GM12878 (cell line): ENCODE results near the gene BEX1. TPM values are rescaled to one million over a fixed set of nuclear protein-coding genes. Genes with fewer than 3 reads are reported as not detected.

ENCODE experiments used
- ATAC-seq: fragments of 200-7000 bp; cut with Tn5 transposase; 3 replicates; pipeline ENCODE4 v1.9.1; 2020; ENCODE audit warnings: mild to moderate bottlenecking, moderate library complexity
- BruUV-seq: library from RNA; stranded (reverse); fragments of 400-500 nt; replicated peaks from 2 replicates; lab custom pipeline; 2021; lab: Mats Ljungman, UMichigan
- CTCF ChIA-PET: fragments of 300-600 bp; sonication (Branson Sonifier 250); formaldehyde crosslinking; extraction: SDS; loops from one replicate; lab custom pipeline; 2021; ENCODE audit warnings: inconsistent platforms; lab: Yijun Ruan, JAX
- POLR2A ChIA-PET: fragments of 350-600 bp; formaldehyde crosslinking; extraction: SDS; loops from one replicate; lab custom pipeline; 2021; ENCODE audit warnings: inconsistent platforms; lab: Charles Lee
- RAD21 ChIA-PET: fragments of 300-600 bp; sonication (Branson Sonifier 250); formaldehyde crosslinking; loops from one replicate; lab custom pipeline; 2023; ENCODE audit warnings: antibody characterized with exemption; ENCODE audit not compliant: unreplicated experiment; lab: Charles Lee
- SMC1A ChIA-PET: fragments of 300-600 bp; sonication (Branson Sonifier 250); formaldehyde crosslinking; loops from one replicate; lab custom pipeline; 2023; ENCODE audit not compliant: unreplicated experiment, uncharacterized antibody; lab: Charles Lee
- DNase-seq: peaks from one replicate; pipeline ENCODE4 v3.0.0-alpha.2; 2011; ENCODE audit warnings: low read depth, low spot score
- FAIRE-seq: peaks from 3 replicates; lab custom pipeline; 2011; peaks lifted over from hg19 to GRCh38; lab: Jason Lieb, UNC
- H2AFZ ChIP-seq: 2 replicates; pipeline ENCODE4 v1.6.0; 2011; ENCODE audit warnings: low read depth, low read length, control low read depth; ENCODE audit not compliant: control insufficient read depth
- H3K27ac ChIP-seq: 2 replicates; pipeline ENCODE4 v1.5.1; 2011; ENCODE audit warnings: control low read depth; ENCODE audit not compliant: control insufficient read depth, insufficient read depth
- H3K27me3 ChIP-seq, 2 experiments: replicated peaks in 1 of 2; 2 replicates each; pipeline versions ENCODE4 v1.6.0 to v1.6.1; 2011; ENCODE audit warnings: low read length in 1 of 2; ENCODE audit not compliant: control insufficient read depth in 2 of 2, insufficient read depth in 2 of 2
- H3K36me3 ChIP-seq, 2 experiments: 2 replicates each; pipeline ENCODE4 v1.5.1; 2011; ENCODE audit warnings: low read length in 1 of 2; ENCODE audit not compliant: control insufficient read depth in 2 of 2, insufficient read depth in 2 of 2
- H3K4me1 ChIP-seq: 2 replicates; pipeline ENCODE4 v1.6.1; 2011; ENCODE audit warnings: mild to moderate bottlenecking, low read length, moderate library complexity, mixed read lengths; ENCODE audit not compliant: control insufficient read depth, insufficient read depth
- H3K4me2 ChIP-seq: 2 replicates; pipeline ENCODE4 v1.6.0; 2011; ENCODE audit warnings: control low read depth; ENCODE audit not compliant: control insufficient read depth, insufficient read depth
- H3K4me3 ChIP-seq: fragments of 200-600 bp; sonication (generic); 2 replicates; pipeline ENCODE4 v1.5.1; 2016
- H3K79me2 ChIP-seq: 2 replicates; pipeline ENCODE4 v1.6.0; 2011; ENCODE audit warnings: low read length; ENCODE audit not compliant: control insufficient read depth, insufficient read depth
- H3K9ac ChIP-seq: 2 replicates; pipeline ENCODE4 v1.8.0; 2011; ENCODE audit warnings: low read length, control low read depth, mixed read lengths; ENCODE audit not compliant: control insufficient read depth, insufficient read depth
- H3K9me3 ChIP-seq: replicated peaks from 3 replicates; pipeline ENCODE4 v1.5.1; 2011; ENCODE audit warnings: mild to moderate bottlenecking, low read length; ENCODE audit not compliant: control insufficient read depth, insufficient read depth
- H4K20me1 ChIP-seq: 2 replicates; pipeline ENCODE4 v1.6.0; 2011; ENCODE audit not compliant: control insufficient read depth, insufficient read depth
- BRCA1 ChIP-seq: IDR thresholded peaks from 2 replicates; pipeline ENCODE4 v1.6.1; 2011; ENCODE audit warnings: low read depth, low read length, improper control_type of control experiment
- CBX5 ChIP-seq: sonication (generic); IDR thresholded peaks from 2 replicates; pipeline ENCODE4 v1.6.1; 2016; ENCODE audit warnings: low read depth, moderate library complexity, mild to moderate bottlenecking, inconsistent platforms
- EZH2 ChIP-seq: IDR thresholded peaks from 2 replicates; pipeline ENCODE4 v1.6.1; 2012; ENCODE audit warnings: low read depth, mild to moderate bottlenecking, control low read depth, inconsistent platforms, low read length, borderline replicate concordance; ENCODE audit not compliant: control insufficient read depth
- HDAC2 ChIP-seq: fragments of 200-600 bp; sonication (generic); IDR thresholded peaks from 2 replicates; pipeline ENCODE4 v1.6.1; 2017
- HDGF ChIP-seq: fragments of 450-650 bp; IDR thresholded peaks from 2 replicates; pipeline ENCODE4 v1.6.1; 2016; ENCODE audit warnings: antibody characterized with exemption
- IKZF1 ChIP-seq: fragments of 450-650 bp; conservative IDR thresholded peaks from 2 replicates; pipeline ENCODE4 v1.6.1; 2017; ENCODE audit warnings: antibody characterized with exemption, mild to moderate bottlenecking
- MTA2 ChIP-seq: fragments of 450-650 bp; IDR thresholded peaks from 2 replicates; pipeline ENCODE4 v1.6.1; 2016; ENCODE audit warnings: low read depth, mild to moderate bottlenecking, moderate library complexity
- MXI1 ChIP-seq: fragments of 150-350 bp; IDR thresholded peaks from 2 replicates; pipeline ENCODE4 v1.6.1; 2011; ENCODE audit warnings: low read depth, mild to moderate bottlenecking, inconsistent platforms, low read length, improper control_type of control experiment
- MYB ChIP-seq: fragments of 150-350 bp; IDR thresholded peaks from 2 replicates; pipeline ENCODE4 v1.6.1; 2014; ENCODE audit warnings: mild to moderate bottlenecking, low read depth, low read length, borderline replicate concordance
- POLR2A ChIP-seq: IDR thresholded peaks from 2 replicates; pipeline ENCODE4 v1.6.1; 2011; ENCODE audit warnings: low read depth, mild to moderate bottlenecking, low read length
- ZNF24 ChIP-seq: fragments of 450-650 bp; IDR thresholded peaks from 2 replicates; pipeline ENCODE4 v1.6.1; 2017; ENCODE audit warnings: antibody characterized with exemption, mild to moderate bottlenecking
- WGBS: methylation state at CpG from one replicate; pipeline ENCODE4 v1.1.6; 2016; ENCODE audit warnings: low lambda C conversion rate; ENCODE audit not compliant: insufficient replicate concordance, insufficient coverage; ENCODE audit errors: missing lambda C conversion rate; 5-methylcytosine and 5-hydroxymethylcytosine counted together
- in situ Hi-C: fragments of 300-500 bp; cut with MboI; formaldehyde crosslinking; loops from 9 replicates; pipeline ENCODE4 v1.14.3; 2018; ENCODE audit warnings: mixed read lengths
- intact Hi-C: fragments of 100-400 bp; cut with micrococcal nuclease; formaldehyde crosslinking; loops from one replicate; pipeline ENCODE4 v1.14.2; 2022; ENCODE audit not compliant: unreplicated experiment
- polyA plus RNA-seq, 11 experiments: library from polyadenylated mRNA; depleted of rRNA in 4 of 11; unstranded in 6 of 11; stranded (reverse) in 5 of 11; fragments of >200 nt; fragmentation: Nextera tagmentation in 4 of 11; fragmentation: Illumina TruSeq in 1 of 11; extraction: Ambion mirVana in 4 of 11; extraction: Trizol in 1 of 11; gene quantifications; 1 replicate in 1 of 11; 2 replicates in 10 of 11; pipeline versions ENCODE4 v1.2.1 to v1.2.3, GENCODE V29; 2011 to 2016; ENCODE audit warnings: inconsistent platforms in 2 of 11, missing spikeins in 2 of 11, low read depth in 1 of 11
- total RNA-seq, 4 experiments: library from RNA; depleted of rRNA in 3 of 4; stranded (reverse); fragments of >200 nt in 3 of 4; fragmentation: Illumina TruSeq in 1 of 4; extraction: Trizol in 1 of 4; gene quantifications; 2 replicates each; pipeline versions ENCODE4 v1.2.1 to v1.2.3, GENCODE V29; 2013 to 2021
- TF ChIP-seq, protein P1 (sequence below): fragments of 450-650 bp; IDR thresholded peaks from 2 replicates; pipeline ENCODE4 v1.6.1; 2017; ENCODE audit warnings: borderline replicate concordance
- TF ChIP-seq, protein P2 (sequence below): fragments of 150-350 bp; IDR thresholded peaks from 2 replicates; pipeline ENCODE4 v1.6.1; 2014; ENCODE audit warnings: mild to moderate bottlenecking, low read depth, low read length
- TF ChIP-seq, protein P3 (sequence below): fragments of 150-350 bp; IDR thresholded peaks from 2 replicates; pipeline ENCODE4 v1.6.1; 2016; ENCODE audit warnings: low read depth, low read length

Gene BEX1
- total and polyA plus RNA-seq, 10 of the 15 experiments (the other 5 are each of a cell fraction or from before 2014, with no cell fraction given), result 0.19 to 3.8 TPM; not detected in 8

DNA sequence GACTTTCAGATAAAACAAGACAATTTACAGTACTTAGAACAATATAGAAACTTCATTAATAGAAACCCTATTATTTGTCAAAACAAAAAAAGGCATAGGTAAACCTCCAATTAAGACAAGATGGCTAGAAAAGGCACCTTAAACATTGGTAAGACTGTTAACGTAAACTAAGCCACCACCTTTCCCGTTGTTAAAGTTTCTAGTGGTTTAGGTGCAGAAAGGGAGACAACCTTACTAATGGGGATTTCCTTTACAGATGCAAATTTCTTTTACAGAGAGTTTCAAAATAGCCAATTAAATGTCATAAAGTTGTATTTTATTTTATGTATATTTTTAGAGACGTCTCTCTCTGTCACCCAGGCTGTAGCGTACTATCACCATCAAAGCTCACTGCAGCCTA, 36.5 kb upstream of the BEX1 start:
- H3K27ac ChIP-seq, result no peak overlapping the region
- peak; percentile 63 for ATAC-seq
- H2AFZ ChIP-seq, result no peak overlapping the region
- intact Hi-C loops (no loop called here), in situ Hi-C loops (no loop called here)
- RAD21 ChIA-PET, result no interaction called here
- no peak overlapping the region for H3K4me2 ChIP-seq
- no peaks in the 10 kb centered on the region for H3K79me2 ChIP-seq
- 27% methylated on average over 4 of the region's 4 CpGs for WGBS
- FAIRE-seq, result no peak
- CTCF ChIA-PET, result no interaction called here
- H3K4me3 ChIP-seq, result no peak overlapping the region
- no peaks in the 10 kb centered on the region for H3K4me1 ChIP-seq
- TF ChIP-seq ZNF24 (no peak), MTA2 (peak; percentile 60), CBX5 (no peak), HDGF (no peak)
- no TSS peak for BruUV-seq
- POLR2A ChIA-PET, result no interaction called here
- no peaks in the 10 kb centered on the region for H3K36me3 ChIP-seq
- no peaks in the 10 kb centered on the region for H3K9me3 ChIP-seq
- SMC1A ChIA-PET, result no interaction called here
- H4K20me1 ChIP-seq, result no peaks in the 10 kb centered on the region
- no peak for DNase-seq
- no peaks in the 10 kb centered on the region for H3K27me3 ChIP-seq
- no peak overlapping the region for H3K9ac ChIP-seq

DNA sequence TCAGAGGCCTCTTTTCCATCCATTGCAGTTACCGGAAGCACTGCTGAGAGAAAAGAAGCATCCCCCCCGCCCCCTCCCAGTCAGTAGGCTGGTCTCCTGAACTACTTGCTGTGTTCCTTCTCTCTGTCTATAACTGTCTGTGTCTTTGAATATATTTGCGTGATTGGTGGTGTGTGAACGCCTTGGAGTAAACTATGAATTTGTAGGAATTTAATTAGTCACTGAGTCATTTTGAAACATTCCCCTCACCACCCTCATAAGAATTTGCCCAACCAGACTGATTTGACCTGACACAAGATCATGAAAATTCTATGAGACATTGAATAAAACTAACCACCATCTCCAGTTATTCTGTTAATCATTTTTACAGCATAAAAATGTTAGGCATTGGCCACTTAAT, 35.7 kb upstream of the BEX1 start:
- peak; percentile 55 for ATAC-seq
- BruUV-seq, result no TSS peak
- Histone ChIP-seq H3K27me3 (no peaks in the 10 kb centered on the region), H3K9ac (no peak overlapping the region), H4K20me1 (no peaks in the 10 kb centered on the region), H2AFZ (no peak overlapping the region), H3K36me3 (no peaks in the 10 kb centered on the region), H3K4me1 (no peaks in the 10 kb centered on the region), H3K9me3 (no peaks in the 10 kb centered on the region), H3K27ac (no peak overlapping the region), H3K79me2 (no peaks in the 10 kb centered on the region), H3K4me2 (no peak overlapping the region), H3K4me3 (no peak overlapping the region)
- WGBS, result 32% methylated on average over 4 of the region's 4 CpGs
- FAIRE-seq, result no peak
- POLR2A ChIA-PET, result no interaction called here
- CTCF ChIA-PET, result no interaction called here
- in situ Hi-C loops, result no loop called here
- RAD21 ChIA-PET, result no interaction called here
- intact Hi-C loops, result no loop called here
- DNase-seq, result no peak
- SMC1A ChIA-PET, result no interaction called here
- TF ChIP-seq MXI1 (no peak), IKZF1 (no peak), BRCA1 (no peak), POLR2A (no peak), EZH2 (no peak), MYB (no peak), HDAC2 (no peak)
- TF ChIP-seq, protein P1, sequence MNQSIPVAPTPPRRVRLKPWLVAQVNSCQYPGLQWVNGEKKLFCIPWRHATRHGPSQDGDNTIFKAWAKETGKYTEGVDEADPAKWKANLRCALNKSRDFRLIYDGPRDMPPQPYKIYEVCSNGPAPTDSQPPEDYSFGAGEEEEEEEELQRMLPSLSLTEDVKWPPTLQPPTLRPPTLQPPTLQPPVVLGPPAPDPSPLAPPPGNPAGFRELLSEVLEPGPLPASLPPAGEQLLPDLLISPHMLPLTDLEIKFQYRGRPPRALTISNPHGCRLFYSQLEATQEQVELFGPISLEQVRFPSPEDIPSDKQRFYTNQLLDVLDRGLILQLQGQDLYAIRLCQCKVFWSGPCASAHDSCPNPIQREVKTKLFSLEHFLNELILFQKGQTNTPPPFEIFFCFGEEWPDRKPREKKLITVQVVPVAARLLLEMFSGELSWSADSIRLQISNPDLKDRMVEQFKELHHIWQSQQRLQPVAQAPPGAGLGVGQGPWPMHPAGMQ, result no peak
- TF ChIP-seq, protein P2, sequence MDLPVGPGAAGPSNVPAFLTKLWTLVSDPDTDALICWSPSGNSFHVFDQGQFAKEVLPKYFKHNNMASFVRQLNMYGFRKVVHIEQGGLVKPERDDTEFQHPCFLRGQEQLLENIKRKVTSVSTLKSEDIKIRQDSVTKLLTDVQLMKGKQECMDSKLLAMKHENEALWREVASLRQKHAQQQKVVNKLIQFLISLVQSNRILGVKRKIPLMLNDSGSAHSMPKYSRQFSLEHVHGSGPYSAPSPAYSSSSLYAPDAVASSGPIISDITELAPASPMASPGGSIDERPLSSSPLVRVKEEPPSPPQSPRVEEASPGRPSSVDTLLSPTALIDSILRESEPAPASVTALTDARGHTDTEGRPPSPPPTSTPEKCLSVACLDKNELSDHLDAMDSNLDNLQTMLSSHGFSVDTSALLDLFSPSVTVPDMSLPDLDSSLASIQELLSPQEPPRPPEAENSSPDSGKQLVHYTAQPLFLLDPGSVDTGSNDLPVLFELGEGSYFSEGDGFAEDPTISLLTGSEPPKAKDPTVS, result no peak
- TF ChIP-seq, protein P3, sequence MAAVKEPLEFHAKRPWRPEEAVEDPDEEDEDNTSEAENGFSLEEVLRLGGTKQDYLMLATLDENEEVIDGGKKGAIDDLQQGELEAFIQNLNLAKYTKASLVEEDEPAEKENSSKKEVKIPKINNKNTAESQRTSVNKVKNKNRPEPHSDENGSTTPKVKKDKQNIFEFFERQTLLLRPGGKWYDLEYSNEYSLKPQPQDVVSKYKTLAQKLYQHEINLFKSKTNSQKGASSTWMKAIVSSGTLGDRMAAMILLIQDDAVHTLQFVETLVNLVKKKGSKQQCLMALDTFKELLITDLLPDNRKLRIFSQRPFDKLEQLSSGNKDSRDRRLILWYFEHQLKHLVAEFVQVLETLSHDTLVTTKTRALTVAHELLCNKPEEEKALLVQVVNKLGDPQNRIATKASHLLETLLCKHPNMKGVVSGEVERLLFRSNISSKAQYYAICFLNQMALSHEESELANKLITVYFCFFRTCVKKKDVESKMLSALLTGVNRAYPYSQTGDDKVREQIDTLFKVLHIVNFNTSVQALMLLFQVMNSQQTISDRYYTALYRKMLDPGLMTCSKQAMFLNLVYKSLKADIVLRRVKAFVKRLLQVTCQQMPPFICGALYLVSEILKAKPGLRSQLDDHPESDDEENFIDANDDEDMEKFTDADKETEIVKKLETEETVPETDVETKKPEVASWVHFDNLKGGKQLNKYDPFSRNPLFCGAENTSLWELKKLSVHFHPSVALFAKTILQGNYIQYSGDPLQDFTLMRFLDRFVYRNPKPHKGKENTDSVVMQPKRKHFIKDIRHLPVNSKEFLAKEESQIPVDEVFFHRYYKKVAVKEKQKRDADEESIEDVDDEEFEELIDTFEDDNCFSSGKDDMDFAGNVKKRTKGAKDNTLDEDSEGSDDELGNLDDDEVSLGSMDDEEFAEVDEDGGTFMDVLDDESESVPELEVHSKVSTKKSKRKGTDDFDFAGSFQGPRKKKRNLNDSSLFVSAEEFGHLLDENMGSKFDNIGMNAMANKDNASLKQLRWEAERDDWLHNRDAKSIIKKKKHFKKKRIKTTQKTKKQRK, result no peak
